Gastroesophageal sphincter (tissue), 3 donors: Measurements from ENCODE around the gene BANP.

Experiments
- POLR2A ChIP-seq, 2 donors: fragments of 450-650 bp; IDR thresholded peaks; one replicate each; pipeline ENCODE4 v1.6.1; 2017; ENCODE audit warnings: antibody characterized with exemption in 2 of 2, mild to moderate bottlenecking in 2 of 2, moderate library complexity in 1 of 2
- TF ChIP-seq, protein P1 (sequence below), 4 experiments: fragments of 200-600 bp in 2 of 4; fragments of 450-650 bp in 2 of 4; sonication (generic) in 1 of 4; IDR thresholded peaks; one replicate each; pipeline ENCODE4 v1.5.1; 2017 to 2019; ENCODE audit warnings: antibody characterized with exemption in 4 of 4, mild to moderate bottlenecking in 2 of 4, moderate library complexity in 2 of 4

DNA sequence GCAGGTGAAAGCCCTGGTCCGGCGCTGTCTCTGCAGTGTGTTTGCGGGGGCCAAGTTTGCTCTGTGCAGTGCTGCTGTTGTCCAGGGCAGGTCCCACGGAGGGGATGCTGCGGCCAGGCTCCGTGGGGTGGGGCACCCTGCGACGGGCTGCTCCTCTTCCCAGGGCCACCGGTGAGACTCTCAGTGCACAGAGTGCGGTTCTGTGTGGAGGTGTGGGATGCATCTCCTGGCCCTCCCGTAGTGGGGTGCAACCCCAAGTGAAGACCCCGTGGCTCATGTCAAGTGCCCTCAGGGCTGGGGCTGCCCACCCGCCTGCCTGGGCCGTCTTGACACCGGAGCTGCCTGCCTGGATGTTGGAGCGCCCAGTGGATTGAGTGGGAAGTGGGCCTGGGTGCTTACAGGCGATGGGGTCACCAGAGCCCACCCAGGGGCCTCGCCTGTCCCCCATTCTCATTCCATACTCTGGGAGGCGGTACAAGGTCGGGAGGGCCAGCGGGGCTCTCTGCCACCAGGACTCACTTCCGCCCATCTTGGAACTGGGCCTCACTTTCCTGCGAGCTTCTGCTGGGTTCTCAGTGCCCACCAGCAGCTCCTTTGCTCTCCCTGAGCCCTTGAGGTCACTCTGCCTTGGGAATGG, 119.9 kb downstream of the BANP start:
- TF ChIP-seq, protein P1, sequence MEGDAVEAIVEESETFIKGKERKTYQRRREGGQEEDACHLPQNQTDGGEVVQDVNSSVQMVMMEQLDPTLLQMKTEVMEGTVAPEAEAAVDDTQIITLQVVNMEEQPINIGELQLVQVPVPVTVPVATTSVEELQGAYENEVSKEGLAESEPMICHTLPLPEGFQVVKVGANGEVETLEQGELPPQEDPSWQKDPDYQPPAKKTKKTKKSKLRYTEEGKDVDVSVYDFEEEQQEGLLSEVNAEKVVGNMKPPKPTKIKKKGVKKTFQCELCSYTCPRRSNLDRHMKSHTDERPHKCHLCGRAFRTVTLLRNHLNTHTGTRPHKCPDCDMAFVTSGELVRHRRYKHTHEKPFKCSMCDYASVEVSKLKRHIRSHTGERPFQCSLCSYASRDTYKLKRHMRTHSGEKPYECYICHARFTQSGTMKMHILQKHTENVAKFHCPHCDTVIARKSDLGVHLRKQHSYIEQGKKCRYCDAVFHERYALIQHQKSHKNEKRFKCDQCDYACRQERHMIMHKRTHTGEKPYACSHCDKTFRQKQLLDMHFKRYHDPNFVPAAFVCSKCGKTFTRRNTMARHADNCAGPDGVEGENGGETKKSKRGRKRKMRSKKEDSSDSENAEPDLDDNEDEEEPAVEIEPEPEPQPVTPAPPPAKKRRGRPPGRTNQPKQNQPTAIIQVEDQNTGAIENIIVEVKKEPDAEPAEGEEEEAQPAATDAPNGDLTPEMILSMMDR (IDR thresholded peaks at IDR 0.05): no peak
- TF ChIP-seq POLR2A (IDR thresholded peaks at IDR 0.05): no peak
